Tibial artery (tissue), 4 donors: ENCODE data around the gene NEK7.

Experiments used
- DNase-seq, 2 donors: peaks; one replicate each; pipeline ENCODE4 v3.0.0-alpha.2; 2019
- H3K27ac ChIP-seq, 2 donors: fragments of 200-600 bp; sonication (generic) in 1 of 2; 1 replicate in 1 of 2; 2 replicates in 1 of 2; pipeline ENCODE4 v1.5.1; 2018 to 2019; ENCODE audit warnings: mild to moderate bottlenecking in 1 of 2
- H3K27me3 ChIP-seq, 2 donors: fragments of 200-600 bp; sonication (generic) in 1 of 2; one replicate each; pipeline versions ENCODE4 v1.5.1 to v1.6.0; 2016 to 2019
- H3K36me3 ChIP-seq, 3 donors: fragments of 200-600 bp; sonication (generic) in 2 of 3; one replicate each; pipeline ENCODE4 v1.5.1; 2016 to 2019; ENCODE audit warnings: mild to moderate bottlenecking in 2 of 3
- H3K4me1 ChIP-seq, 4 donors: fragments of 200-600 bp; sonication (generic) in 2 of 4; 1 replicate in 3 of 4; 2 replicates in 1 of 4; pipeline ENCODE4 v1.5.1; 2016 to 2019
- H3K4me3 ChIP-seq, 2 donors: fragments of 200-600 bp; sonication (generic) in 1 of 2; 1 replicate in 1 of 2; 2 replicates in 1 of 2; pipeline ENCODE4 v1.5.1; 2018 to 2019; ENCODE audit warnings: mild to moderate bottlenecking in 2 of 2
- H3K9me3 ChIP-seq, 3 donors: fragments of 200-600 bp; sonication (generic) in 1 of 3; one replicate each; pipeline ENCODE4 v1.5.1; 2016 to 2019
- intact Hi-C: fragments of 100-400 bp; cut with DNase I; formaldehyde crosslinking; loops from one replicate; pipeline ENCODE4 v1.15.0; 2023; ENCODE audit warnings: low total_unique reads
- TF ChIP-seq, protein P1 (sequence below), 2 experiments: fragments of 200-600 bp in 1 of 2; fragments of 450-650 bp in 1 of 2; IDR thresholded peaks; one replicate each; pipeline ENCODE4 v1.5.1; 2017 to 2019; ENCODE audit warnings: antibody characterized with exemption in 2 of 2, mild to moderate bottlenecking in 1 of 2, moderate library complexity in 1 of 2

Gene NEK7

DNA sequence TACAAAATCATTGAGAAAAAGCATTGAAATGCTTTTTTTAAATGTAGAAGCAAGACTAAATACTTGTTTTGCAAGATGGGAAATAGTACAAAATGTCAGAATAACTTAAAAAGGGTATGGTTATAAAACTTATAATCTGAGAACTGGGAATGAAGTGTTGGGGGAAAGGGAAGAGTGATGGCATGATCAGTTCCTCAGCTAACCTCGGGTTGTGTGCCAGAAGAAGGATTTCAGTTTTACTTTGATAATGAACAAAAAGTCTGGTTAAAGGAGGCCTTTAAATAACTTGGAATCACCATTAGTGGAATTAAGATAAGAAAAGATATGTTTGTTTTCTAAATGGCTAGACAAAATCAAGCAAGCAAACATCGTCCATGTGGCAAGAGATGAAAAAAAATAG is 20.7 kb downstream of the NEK7 start:
- Histone ChIP-seq H3K9me3 (no peaks in the 10 kb centered on the region), H3K4me1 (peaks cover 0 to 82% (median 22%) of the 10 kb centered on the region in 4 donors), H3K4me3 (no peak overlapping the region), H3K27ac (no peak overlapping the region), H3K27me3 (no peaks in the 10 kb centered on the region), H3K36me3 (no peaks in the 10 kb centered on the region)
- TF ChIP-seq, protein P1, sequence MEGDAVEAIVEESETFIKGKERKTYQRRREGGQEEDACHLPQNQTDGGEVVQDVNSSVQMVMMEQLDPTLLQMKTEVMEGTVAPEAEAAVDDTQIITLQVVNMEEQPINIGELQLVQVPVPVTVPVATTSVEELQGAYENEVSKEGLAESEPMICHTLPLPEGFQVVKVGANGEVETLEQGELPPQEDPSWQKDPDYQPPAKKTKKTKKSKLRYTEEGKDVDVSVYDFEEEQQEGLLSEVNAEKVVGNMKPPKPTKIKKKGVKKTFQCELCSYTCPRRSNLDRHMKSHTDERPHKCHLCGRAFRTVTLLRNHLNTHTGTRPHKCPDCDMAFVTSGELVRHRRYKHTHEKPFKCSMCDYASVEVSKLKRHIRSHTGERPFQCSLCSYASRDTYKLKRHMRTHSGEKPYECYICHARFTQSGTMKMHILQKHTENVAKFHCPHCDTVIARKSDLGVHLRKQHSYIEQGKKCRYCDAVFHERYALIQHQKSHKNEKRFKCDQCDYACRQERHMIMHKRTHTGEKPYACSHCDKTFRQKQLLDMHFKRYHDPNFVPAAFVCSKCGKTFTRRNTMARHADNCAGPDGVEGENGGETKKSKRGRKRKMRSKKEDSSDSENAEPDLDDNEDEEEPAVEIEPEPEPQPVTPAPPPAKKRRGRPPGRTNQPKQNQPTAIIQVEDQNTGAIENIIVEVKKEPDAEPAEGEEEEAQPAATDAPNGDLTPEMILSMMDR (IDR thresholded peaks at IDR 0.05): no peak
- DNase-seq: no peak
- intact Hi-C loops: no loop called here

DNA sequence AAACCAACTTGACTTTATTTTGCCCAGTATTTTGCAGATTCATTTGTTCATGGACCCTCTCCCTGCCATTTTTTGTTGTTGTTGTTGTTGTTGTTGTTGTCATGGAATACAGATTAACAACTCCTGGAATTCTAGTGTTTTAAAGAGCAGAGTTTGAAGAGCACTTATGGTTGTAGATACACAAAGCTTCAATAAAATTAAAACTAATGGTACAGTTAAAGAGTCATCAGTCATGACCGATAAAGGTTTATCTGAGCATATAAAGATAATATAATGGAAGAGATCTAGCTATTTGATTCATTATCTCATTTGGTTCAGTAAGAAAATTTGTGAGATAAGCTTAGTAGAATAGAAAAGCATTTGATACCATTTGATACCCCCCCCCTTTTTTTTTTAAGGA is 21.8 kb downstream of the NEK7 start:
- Histone ChIP-seq H3K36me3 (no peaks in the 10 kb centered on the region), H3K27me3 (no peaks in the 10 kb centered on the region), H3K27ac (no peak overlapping the region), H3K9me3 (no peaks in the 10 kb centered on the region), H3K4me1 (peaks cover 0 to 78% (median 20%) of the 10 kb centered on the region in 4 donors), H3K4me3 (no peak overlapping the region)
- TF ChIP-seq, protein P1 (IDR thresholded peaks at IDR 0.05): no peak
- intact Hi-C loops: no loop called here
- no peak for DNase-seq

DNA sequence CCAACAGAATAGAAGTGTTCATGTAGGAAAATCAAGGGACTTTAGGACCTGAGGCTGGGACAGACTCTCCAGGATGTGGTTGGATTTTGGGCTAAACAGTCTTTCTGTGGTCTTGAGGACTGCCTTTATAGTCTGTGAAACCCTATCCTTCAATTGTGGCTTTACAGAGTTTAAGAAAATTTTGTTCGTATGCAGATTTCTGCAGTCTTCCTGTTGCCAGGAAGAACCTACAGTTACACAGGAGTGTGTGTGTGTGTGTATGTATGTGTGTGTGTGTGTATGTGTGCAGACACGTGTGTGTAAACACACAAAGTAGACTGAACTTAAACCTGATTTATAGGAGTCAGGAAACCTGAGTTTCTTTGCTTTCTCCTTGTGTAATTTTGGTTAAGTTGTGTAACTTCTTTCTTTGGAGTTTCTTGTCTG is 22.8 kb downstream of the NEK7 start:
- TF ChIP-seq, protein P1 (IDR thresholded peaks at IDR 0.05): no peak
- Histone ChIP-seq H3K4me1 (peaks cover 0 to 75% (median 19%) of the 10 kb centered on the region in 4 donors), H3K36me3 (no peaks in the 10 kb centered on the region), H3K27me3 (no peaks in the 10 kb centered on the region), H3K9me3 (no peaks in the 10 kb centered on the region), H3K27ac (no peak overlapping the region), H3K4me3 (no peak overlapping the region)
- intact Hi-C loops: no loop called here
- no peak for DNase-seq

DNA sequence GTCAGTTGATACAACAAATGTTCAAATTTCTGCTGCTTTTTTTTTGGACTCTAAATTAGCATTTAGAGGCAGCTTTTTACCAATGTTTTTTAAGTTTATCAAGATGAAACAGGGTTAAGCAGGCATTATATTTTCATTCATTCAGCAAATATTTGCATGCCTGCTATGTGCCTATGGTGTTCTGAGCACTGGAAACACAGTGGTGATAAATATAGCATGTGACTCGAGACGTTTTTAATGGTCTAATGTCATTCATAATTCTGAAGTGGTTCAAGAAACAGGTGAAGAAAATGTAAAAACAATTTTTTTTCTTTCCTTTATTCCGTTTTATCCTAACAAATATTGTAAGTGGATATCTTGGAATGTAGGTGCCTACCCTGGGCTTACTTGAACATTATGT is 26.8 kb downstream of the NEK7 start:
- Histone ChIP-seq H3K27ac (no peak overlapping the region), H3K4me1 (peaks cover 0 to 77% (median 24%) of the 10 kb centered on the region in 4 donors), H3K27me3 (no peaks in the 10 kb centered on the region), H3K9me3 (no peaks in the 10 kb centered on the region), H3K4me3 (no peak overlapping the region), H3K36me3 (no peaks in the 10 kb centered on the region)
- DNase-seq: no peak
- TF ChIP-seq, protein P1 (IDR thresholded peaks at IDR 0.05): no peak
- intact Hi-C loops: no loop called here

DNA sequence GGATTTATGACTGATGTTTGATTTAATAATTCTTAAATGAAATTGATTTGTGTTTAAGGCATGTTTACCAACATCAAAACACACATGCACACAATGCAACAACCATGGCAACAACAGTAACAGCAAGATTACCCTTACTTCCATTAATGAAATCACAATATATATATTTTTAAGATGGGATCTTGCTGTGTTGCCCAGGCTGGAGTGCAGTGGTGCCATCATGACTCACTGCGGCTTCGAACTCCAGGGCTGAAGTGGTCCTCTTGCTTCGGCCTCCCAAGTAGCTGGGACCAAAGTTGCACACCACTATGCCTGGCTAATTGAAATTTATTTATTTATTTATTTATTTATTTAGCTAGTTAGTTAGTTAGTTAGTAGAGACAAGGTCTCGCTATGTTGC is 27.7 kb downstream of the NEK7 start:
- intact Hi-C loops: no loop called here
- Histone ChIP-seq H3K27ac (no peak overlapping the region), H3K9me3 (no peaks in the 10 kb centered on the region), H3K4me3 (no peak overlapping the region), H3K27me3 (no peaks in the 10 kb centered on the region), H3K4me1 (peaks cover 0 to 77% (median 25%) of the 10 kb centered on the region in 4 donors), H3K36me3 (no peaks in the 10 kb centered on the region)
- no peak for DNase-seq
- TF ChIP-seq, protein P1 (IDR thresholded peaks at IDR 0.05): no peak

DNA sequence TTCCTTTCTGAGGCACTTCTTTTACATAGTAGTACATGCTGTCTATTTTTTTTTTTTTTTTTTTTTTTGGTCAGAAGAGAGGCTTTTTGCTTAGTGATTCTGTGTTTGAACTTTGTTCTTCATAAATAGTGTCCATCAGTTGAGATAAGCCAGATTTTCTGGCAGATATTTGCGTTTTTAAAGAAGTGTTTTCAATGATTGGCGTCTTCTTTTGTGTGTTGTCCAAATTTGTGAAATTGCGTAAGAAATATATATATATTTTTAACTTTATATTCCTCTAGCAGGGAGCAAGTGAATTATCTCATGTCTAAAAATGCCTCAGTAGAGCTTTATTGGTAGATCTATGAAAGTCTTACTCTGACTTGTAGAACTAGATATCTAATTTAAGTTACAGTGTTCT is 28.3 kb downstream of the NEK7 start:
- H3K27me3 ChIP-seq: no peaks in the 10 kb centered on the region
- no peak for DNase-seq
- intact Hi-C loops: no loop called here
- H3K9me3 ChIP-seq: no peaks in the 10 kb centered on the region
- H3K4me1 ChIP-seq: peaks cover 0 to 78% (median 25%) of the 10 kb centered on the region in 4 donors
- H3K4me3 ChIP-seq: no peak overlapping the region
- H3K36me3 ChIP-seq: no peaks in the 10 kb centered on the region
- TF ChIP-seq, protein P1 (IDR thresholded peaks at IDR 0.05): no peak
- no peak overlapping the region for H3K27ac ChIP-seq
